ENCODE results near the gene UBE2J1.

Gene UBE2J1

DNA sequence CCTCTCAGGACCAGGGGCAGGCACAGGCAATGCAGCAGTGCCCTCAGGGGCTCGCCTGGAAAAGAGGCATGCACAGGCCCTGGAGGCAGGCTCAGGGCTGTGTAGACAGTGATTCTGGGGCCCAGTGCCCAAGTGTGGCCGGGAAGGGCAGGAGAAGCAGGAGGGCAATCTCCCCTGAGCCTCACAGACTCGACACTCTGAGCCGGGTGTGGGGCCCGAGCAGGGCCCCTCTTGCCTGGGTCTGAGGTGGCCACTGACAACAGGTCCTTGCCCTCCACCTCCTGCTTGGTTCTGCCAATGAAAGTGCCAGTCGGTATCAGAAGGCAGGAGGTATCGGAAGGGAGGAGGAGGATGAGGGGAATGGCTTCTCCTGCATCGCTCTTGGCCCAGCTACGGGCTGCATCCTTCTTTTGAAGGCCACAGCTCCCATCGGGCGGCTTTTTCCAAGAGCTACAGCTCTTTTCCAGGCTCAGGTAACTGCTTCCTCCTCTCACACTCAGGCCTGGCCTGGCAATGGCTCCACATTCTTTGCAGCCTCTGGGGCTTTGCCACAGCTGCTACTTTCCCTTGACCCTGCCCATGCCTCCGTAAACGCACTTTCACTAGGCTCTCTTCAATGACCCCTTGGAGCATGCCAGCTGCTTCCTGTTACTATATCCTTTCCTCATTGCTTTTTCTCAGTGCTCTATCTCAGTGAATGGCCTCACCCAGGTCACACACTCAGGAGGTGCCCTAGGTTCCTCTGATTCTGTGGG lies 61.9 kb downstream of the UBE2J1 start:
- TF ChIP-seq, protein P1, sequence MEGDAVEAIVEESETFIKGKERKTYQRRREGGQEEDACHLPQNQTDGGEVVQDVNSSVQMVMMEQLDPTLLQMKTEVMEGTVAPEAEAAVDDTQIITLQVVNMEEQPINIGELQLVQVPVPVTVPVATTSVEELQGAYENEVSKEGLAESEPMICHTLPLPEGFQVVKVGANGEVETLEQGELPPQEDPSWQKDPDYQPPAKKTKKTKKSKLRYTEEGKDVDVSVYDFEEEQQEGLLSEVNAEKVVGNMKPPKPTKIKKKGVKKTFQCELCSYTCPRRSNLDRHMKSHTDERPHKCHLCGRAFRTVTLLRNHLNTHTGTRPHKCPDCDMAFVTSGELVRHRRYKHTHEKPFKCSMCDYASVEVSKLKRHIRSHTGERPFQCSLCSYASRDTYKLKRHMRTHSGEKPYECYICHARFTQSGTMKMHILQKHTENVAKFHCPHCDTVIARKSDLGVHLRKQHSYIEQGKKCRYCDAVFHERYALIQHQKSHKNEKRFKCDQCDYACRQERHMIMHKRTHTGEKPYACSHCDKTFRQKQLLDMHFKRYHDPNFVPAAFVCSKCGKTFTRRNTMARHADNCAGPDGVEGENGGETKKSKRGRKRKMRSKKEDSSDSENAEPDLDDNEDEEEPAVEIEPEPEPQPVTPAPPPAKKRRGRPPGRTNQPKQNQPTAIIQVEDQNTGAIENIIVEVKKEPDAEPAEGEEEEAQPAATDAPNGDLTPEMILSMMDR (IDR thresholded peaks at IDR 0.05; ENCODE audit: borderline replicate concordance, insufficient read depth, low read depth, low read length) = no peak
- H3K4me3 ChIP-seq (ENCODE audit: low read depth, low read length) = no peak overlapping the region

DNA sequence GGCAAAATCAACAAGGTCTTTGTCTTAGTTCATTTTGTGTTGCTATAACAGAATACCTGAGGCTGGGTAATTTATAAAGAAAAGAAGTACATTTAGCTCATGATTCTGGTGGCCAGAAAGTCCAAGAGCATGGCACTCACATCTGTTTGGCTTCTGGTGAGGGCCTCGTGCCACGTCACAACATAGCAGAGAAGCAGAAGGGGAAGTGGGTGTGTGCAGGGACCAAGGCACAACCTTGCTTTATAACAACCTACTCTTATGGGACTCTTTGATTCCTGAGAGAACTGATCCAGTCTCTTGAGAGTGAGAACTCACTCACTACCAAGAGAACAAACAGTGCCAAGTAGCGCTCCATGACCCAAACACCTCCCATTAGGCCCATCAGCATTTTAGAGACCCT lies 62.8 kb downstream of the UBE2J1 start:
- TF ChIP-seq, protein P1 (IDR thresholded peaks at IDR 0.05; ENCODE audit: borderline replicate concordance, insufficient read depth, low read depth, low read length) = no peak

DNA sequence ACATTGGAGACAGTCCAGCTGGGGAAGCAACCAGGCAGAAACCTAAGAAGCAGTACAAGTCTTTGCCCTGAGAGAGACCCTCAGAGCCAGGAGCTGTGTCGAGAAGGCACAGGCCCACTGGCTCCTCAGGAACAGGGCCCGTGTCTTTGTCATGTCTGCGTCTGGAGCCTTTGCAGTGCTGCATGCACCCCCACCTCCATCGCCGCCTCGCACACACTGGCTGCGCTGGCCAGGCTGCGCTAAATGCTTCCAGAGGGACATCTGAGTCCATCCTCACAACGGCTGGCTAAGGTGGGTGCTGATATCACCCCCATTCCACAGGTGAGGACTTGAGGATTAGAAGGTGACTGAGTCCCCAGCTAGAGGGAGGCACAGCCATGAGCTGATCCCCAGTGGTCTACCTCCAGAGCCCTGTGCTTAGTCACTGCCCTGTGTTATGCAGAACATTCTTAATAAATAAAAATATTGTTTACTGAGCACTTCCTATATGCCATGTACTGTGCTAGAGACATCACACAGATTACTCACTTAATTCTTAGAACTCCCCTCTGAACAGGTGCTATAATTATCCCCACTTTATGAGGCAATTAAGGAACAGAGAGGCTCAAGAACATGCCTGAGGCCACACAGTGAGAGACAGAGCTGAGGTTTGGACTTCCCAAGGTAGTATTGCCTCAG lies 65.0 kb downstream of the UBE2J1 start:
- no peak overlapping the region for H3K4me3 ChIP-seq (ENCODE audit: low read depth, low read length)
- TF ChIP-seq, protein P1 (IDR thresholded peaks at IDR 0.05; ENCODE audit: borderline replicate concordance, insufficient read depth, low read depth, low read length) = no peak

More for the DNA sequence above, 62.8 kb downstream of the UBE2J1 start:
- no peak overlapping the region for H3K4me3 ChIP-seq (ENCODE audit: low read depth, low read length)

DNA sequence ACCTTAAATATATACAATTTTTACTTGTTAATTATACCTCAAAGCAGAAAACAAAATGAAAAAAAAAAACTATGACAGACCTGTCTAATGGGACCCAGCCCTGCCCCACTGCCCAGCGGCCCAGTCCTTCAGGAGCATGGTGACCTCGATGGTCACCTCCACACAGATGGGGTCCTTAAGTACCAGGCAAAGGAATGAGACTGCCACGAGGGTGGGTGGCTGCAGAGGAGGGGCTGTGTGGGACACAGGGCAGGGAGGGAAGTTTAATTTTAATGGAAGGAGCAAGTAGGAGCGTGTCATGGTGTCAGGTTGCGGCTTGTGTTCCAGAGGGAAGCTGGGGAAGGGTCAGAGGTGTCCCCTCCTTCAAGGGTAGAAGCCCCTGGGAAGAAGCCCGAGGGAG lies 66.0 kb downstream of the UBE2J1 start:
- TF ChIP-seq, protein P1 (IDR thresholded peaks at IDR 0.05; ENCODE audit: borderline replicate concordance, insufficient read depth, low read depth, low read length) = no peak
- no peak overlapping the region for H3K4me3 ChIP-seq (ENCODE audit: low read depth, low read length)

DNA sequence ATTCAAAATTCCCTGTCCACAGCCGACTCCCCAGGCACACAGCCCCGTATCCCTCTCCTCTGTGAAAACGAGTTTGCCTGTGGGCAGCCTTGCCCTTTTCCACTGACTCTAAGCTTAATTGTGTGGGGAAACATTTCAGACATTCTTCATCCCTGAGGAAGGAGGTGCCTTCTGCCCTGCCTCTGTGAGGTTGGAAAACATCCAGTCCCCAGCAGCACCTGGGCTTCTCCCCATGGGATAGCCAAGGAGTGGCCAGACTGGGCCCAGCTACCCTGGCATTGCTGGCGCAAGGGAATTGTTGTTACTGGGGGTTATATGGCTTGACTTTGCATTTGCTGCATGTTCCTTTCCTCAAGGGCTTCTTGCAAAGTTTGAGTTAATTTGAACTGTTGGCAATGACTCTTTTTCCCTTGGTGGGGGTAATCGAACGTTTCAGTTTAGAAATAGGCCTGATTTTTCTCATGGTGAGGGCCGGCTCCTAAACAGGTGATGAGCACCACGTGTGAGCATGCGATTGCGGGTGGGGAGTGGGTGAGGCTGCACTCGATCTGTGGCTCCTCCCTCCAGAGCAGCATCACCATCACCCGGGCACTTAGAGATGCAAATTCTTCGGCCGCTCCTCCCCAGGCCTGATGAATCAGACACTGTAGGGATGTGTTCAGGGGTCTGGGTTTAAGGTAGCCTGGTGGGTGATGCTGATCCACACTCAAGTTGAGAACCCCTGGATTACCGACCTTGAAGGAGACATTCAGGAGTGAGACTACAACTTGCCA lies 67.4 kb downstream of the UBE2J1 start:
- TF ChIP-seq, protein P1 (IDR thresholded peaks at IDR 0.05; ENCODE audit: borderline replicate concordance, insufficient read depth, low read depth, low read length) = no peak
- no peak overlapping the region for H3K4me3 ChIP-seq (ENCODE audit: low read depth, low read length)

DNA sequence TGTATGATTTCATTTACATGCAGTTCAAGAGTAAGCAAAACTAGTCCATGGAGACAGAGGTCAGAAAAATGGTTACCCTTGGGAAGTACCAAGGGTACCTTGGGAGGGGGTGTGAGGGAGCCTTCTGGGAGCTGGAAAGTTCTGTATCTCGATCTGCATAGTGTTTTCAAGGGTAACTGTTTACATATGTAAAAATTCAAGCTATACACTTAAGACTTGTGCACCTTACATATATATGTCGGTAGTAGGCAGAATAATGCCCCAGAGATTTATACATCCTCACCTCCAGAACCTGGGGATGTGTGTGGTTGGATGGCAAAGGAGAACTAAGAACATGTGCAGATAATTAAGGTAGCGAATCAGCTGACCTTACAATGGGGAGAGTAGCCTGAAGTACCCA lies 68.4 kb downstream of the UBE2J1 start:
- no peak overlapping the region for H3K4me3 ChIP-seq (ENCODE audit: low read depth, low read length)
- TF ChIP-seq, protein P1 (IDR thresholded peaks at IDR 0.05; ENCODE audit: borderline replicate concordance, insufficient read depth, low read depth, low read length) = no peak

Data from GM12875 (cell line).